ENCODE results near the gene YPEL3.

DNA sequence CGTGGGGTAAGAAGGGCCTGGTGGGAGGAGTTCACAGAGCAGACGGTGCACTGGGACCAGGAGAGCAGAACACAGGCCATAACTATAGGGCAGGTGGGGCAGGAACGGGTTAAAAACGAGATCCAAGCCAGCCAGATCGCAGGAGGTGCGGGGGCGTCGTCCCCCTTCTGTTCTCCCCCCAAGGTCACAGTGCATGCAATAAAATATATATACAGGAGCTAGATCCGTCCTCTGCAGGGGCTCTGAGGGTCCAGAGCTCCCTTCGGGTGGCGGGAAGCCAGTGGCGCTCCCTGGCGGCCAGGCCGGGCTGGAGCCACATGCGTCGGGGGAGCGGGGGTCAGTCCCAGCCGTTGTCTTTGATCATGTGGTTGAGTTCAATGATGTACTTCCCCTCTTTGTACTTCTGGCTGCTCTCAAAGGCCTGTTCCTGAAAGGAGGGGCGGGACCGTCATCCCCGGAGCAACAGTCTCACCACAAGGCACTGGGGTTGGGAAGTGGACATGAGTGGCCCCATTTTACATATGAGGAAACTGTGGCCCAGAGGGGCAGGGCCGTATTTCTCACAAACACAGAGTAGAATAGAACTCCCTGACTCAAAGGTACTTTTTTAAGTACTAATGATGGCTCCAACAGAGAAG, 3.5 kb downstream of the YPEL3 start:
- TF ChIP-seq, protein P1, sequence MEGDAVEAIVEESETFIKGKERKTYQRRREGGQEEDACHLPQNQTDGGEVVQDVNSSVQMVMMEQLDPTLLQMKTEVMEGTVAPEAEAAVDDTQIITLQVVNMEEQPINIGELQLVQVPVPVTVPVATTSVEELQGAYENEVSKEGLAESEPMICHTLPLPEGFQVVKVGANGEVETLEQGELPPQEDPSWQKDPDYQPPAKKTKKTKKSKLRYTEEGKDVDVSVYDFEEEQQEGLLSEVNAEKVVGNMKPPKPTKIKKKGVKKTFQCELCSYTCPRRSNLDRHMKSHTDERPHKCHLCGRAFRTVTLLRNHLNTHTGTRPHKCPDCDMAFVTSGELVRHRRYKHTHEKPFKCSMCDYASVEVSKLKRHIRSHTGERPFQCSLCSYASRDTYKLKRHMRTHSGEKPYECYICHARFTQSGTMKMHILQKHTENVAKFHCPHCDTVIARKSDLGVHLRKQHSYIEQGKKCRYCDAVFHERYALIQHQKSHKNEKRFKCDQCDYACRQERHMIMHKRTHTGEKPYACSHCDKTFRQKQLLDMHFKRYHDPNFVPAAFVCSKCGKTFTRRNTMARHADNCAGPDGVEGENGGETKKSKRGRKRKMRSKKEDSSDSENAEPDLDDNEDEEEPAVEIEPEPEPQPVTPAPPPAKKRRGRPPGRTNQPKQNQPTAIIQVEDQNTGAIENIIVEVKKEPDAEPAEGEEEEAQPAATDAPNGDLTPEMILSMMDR (IDR thresholded peaks at IDR 0.05; ENCODE audit: poor library complexity, severe bottlenecking): no peak
- TF ChIP-seq, protein P2, sequence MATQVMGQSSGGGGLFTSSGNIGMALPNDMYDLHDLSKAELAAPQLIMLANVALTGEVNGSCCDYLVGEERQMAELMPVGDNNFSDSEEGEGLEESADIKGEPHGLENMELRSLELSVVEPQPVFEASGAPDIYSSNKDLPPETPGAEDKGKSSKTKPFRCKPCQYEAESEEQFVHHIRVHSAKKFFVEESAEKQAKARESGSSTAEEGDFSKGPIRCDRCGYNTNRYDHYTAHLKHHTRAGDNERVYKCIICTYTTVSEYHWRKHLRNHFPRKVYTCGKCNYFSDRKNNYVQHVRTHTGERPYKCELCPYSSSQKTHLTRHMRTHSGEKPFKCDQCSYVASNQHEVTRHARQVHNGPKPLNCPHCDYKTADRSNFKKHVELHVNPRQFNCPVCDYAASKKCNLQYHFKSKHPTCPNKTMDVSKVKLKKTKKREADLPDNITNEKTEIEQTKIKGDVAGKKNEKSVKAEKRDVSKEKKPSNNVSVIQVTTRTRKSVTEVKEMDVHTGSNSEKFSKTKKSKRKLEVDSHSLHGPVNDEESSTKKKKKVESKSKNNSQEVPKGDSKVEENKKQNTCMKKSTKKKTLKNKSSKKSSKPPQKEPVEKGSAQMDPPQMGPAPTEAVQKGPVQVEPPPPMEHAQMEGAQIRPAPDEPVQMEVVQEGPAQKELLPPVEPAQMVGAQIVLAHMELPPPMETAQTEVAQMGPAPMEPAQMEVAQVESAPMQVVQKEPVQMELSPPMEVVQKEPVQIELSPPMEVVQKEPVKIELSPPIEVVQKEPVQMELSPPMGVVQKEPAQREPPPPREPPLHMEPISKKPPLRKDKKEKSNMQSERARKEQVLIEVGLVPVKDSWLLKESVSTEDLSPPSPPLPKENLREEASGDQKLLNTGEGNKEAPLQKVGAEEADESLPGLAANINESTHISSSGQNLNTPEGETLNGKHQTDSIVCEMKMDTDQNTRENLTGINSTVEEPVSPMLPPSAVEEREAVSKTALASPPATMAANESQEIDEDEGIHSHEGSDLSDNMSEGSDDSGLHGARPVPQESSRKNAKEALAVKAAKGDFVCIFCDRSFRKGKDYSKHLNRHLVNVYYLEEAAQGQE (IDR thresholded peaks at IDR 0.05; ENCODE audit: borderline replicate concordance): no peak
- TF ChIP-seq RAD21 (conservative IDR thresholded peaks at IDR 0.05): no peak
- TF ChIP-seq MXI1 (conservative IDR thresholded peaks at IDR 0.05; ENCODE audit: poor library complexity, severe bottlenecking): no peak
- TF ChIP-seq EZH2 (IDR thresholded peaks at IDR 0.05; ENCODE audit: borderline replicate concordance, insufficient read depth, low read length, poor library complexity, severe bottlenecking): no peak

Data from neural cell (in vitro differentiated cells).